Measurements from ENCODE around the gene GBP7. TPM values are rescaled to one million over a fixed set of nuclear protein-coding genes. Genes with fewer than 3 reads are reported as not detected.
"Not testable (repeated sequence)": the region's sequence is repeated elsewhere in the genome, so short reads cannot be mapped to it uniquely, and the experiment has no call there.

GBP7 gene
- total RNA-seq, 1 donor from 2014 or later = 0.08 TPM

DNA sequence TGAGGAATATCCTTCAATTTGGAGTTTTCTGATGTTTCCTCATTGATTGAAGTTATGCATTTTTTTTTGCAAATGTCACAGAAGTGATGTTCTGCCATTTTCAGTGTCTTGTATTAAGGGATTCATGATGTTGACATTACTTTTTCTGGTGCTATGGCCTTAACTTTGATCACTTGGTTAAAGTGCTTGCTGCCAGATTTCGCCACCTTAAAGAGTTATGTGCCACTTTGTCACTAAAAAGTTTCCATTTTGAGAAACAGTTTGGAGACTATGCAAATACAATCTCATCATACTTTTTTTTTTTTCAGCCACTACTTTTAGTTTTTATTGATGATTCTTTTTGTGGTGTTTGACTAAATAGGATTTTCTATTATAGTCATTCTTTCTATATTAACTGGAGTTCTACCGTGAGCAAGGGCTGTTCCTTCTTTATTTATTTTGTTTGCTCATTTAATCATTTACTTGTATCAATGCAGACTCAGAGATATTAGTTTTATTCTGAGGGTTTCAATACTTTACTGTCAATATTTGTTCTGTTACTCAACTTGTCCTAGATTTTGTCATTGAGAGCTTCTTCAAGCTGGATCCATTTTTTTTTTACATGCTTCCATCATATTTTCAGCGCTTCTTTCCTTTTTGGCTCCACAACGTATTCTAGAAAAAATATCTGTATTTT, 3.2 kb downstream of the GBP7 start:
- no peak for DNase-seq (ENCODE audit: low spot score)
- intact Hi-C loops (cut with DNase I) = no loop called here

DNA sequence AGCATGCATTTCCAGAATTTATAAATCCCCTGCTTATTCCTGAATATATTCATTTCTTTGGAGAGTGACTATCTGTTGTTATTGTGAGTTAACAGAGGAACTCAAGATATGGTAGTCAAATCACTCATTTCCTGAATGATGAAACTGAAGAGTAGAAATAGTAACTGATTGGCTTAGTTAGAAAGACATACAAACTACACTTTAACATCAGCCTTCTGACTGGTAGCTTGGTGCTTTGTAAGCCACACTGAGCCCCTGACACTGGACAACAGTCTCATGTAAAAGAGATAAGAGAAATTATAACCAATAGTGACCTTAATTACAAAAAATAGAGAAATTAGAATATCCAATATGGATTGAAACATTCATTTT, 4.8 kb downstream of the GBP7 start:
- no peak for DNase-seq (ENCODE audit: low spot score)
- intact Hi-C loops (cut with DNase I) = no loop called here

- intact Hi-C loops (cut with DNase I) = no loop called here
- no peak for DNase-seq (ENCODE audit: low spot score)
Observed at GRCh38 chr1:89170170-89171066, 5.4 kb downstream of the GBP7 start.

GRCh38 chr1:89169166-89169565, 6.6 kb downstream of the GBP7 start:
- intact Hi-C loops (cut with DNase I) = no loop called here
- DNase-seq (ENCODE audit: low spot score) = no peak

DNA sequence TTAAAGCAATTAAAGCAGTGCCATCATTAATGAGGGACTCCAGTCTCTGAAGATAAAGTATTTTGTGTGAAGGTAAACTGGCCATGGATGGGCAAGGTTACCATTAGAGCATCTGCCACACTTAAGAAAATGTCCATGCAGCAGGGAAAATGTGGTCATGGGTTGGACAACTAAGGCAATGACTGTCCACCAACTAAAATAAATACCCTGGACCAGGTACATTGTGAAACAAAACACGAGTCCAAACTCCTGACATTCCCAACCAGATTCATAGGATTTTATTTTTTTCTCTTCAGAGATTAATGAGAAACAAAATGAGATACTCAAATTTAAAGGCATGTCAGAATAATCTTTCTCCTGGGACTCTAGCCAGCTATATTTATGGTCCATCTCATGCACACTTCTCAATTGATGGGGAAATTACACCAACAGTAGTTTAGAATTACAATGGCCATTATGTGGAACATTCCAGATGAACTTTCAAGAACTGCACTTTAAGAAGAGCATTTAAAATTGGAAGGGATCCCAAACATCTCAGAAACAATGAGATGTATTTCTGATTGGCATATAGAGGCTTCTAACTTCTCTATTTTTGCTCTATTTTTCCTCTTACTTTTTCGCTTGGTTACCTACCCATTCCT, 8.1 kb downstream of the GBP7 start:
- no peak for DNase-seq (ENCODE audit: low spot score)
- intact Hi-C loops (cut with DNase I) = no loop called here

DNA sequence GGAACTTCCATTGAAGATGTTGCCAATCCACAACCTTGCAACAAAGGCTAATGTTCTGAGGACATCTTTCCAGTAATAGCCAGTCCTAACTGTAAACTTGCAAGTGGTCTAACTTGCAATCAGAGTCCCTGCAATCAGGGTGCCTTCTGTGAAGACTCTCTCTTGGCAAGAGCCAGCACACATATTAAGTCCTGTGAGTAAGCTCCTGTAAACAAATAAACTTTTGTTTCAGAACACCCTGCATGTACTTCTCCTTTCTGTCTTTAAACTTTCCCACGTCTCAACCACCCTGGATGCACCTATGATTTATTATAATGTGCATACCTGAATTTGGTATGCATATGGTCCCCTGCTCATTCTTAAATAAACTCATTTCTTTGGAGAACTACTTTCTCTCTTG, 9.1 kb downstream of the GBP7 start:
- DNase-seq (ENCODE audit: low spot score) = no peak
- intact Hi-C loops (cut with DNase I) = no loop called here

DNA sequence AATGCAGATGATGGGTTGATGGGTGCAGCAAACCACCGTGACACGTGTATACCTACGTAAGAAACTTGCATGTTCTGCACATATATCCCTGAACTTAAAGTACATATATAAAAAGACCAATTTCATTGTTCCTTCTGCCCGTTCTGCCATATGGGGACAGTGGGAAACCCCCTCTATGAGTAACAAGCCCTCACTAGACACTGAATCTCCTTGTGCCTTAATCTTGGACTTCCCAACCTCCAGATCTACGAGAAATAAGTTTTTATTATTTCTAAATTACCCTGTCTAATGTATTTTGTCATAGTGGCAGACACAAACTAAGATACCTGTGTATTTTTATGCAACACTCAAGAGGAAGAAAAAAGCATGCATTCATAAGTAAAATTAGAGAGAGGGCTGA, 10.0 kb downstream of the GBP7 start:
- DNase-seq (ENCODE audit: low spot score) = no peak
- intact Hi-C loops (cut with DNase I) = no loop called here

GRCh38 chr1:89151047-89151446, 24.8 kb downstream of the GBP7 start:
- intact Hi-C loops (cut with DNase I) = no loop called here
- DNase-seq (ENCODE audit: low spot score) = no peak

- DNase-seq (ENCODE audit: low spot score) = no peak
Observed at GRCh38 chr1:89149976-89150375, 25.8 kb downstream of the GBP7 start.

GRCh38 chr1:89149229-89149628, 26.6 kb downstream of the GBP7 start:
- intact Hi-C loops (cut with DNase I) = no loop called here
- DNase-seq (ENCODE audit: low spot score) = no peak

More at GRCh38 chr1:89149976-89150375, 25.8 kb downstream of the GBP7 start:
- intact Hi-C loops (cut with DNase I) = no loop called here

- DNase-seq (ENCODE audit: low spot score) = no peak
- intact Hi-C loops (cut with DNase I) = no loop called here
Observed at GRCh38 chr1:89147678-89148658, 27.8 kb downstream of the GBP7 start.

DNA sequence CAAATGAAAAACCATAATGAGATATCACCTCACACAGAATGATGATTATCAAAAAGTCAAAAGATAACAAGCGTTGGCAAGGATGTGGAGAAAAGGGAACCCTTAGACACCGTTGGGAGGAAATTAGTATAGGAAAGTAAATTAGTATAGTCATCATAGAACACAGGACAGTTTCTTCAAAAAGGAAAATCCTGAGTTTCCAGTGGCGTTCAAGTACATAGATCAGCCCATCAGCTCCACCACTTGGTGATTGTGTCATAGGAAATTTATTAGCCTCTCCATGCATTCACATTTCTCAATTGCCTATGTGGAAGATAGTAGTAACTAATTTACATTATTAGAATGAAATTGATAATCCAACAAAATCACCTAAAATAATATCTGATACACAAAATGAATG, 29.1 kb downstream of the GBP7 start:
- DNase-seq (ENCODE audit: low spot score) = no peak
- intact Hi-C loops (cut with DNase I) = no loop called here

- intact Hi-C loops (cut with DNase I) = no loop called here
Observed at GRCh38 chr1:89143484-89143883, 32.3 kb downstream of the GBP7 start.

GRCh38 chr1:89142160-89142559, 33.6 kb downstream of the GBP7 start:
- DNase-seq (ENCODE audit: low spot score) = no peak
- intact Hi-C loops (cut with DNase I) = no loop called here

More at GRCh38 chr1:89143484-89143883, 32.3 kb downstream of the GBP7 start:
- no peak for DNase-seq (ENCODE audit: low spot score)

DNA sequence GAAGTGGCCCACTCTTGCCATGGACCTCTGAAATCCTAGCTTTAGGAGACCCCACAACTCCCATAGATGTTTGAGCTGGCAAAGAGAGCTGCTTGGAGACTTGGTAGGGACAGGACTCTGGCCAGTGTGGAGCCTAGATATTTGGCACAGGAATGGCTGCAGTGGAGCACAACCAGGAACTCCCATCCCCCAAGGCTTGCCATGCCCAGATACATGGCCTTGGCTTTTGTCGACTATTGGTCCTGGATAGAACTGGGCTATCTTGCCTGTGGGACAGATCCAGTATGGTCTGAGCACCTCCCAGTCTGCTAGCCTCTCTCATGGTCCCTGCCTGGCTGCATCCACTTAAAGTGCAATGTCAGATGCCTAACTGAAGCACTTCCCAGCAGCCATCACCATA, 42.1 kb downstream of the GBP7 start:
- intact Hi-C loops (cut with DNase I) = no loop called here
- no peak for DNase-seq (ENCODE audit: low spot score)

GRCh38 chr1:89130716-89131115, 45.1 kb downstream of the GBP7 start:
- intact Hi-C loops (cut with DNase I) = loop anchor here (2.0 kb wide), 1 partner anchor 68 kb away; the partner anchor contains the start of gene GBP4

DNA sequence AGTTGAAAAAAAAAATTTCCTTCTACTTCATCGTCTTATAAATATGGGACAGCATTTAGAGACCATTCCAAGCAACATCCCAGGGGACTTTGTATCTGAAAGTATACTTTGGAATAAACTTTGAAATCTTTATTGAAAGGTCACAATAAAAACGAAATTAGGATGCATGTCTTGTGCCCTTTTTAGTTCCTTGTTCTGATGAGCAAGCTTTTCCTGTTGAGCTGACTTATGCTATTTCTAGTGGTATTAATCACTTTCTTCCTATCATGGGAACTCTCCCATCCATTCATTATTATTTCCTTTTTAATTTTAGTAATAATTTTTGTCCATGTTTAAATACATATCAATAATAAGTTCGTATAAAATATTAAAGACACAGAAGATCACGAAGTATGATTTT, 45.9 kb downstream of the GBP7 start:
- intact Hi-C loops (cut with DNase I) = loop anchor here (2.0 kb wide), 1 partner anchor 69 kb away; the partner anchor contains the start of gene GBP4

More at GRCh38 chr1:89130716-89131115, 45.1 kb downstream of the GBP7 start:
- DNase-seq (ENCODE audit: low spot score) = no peak

DNA sequence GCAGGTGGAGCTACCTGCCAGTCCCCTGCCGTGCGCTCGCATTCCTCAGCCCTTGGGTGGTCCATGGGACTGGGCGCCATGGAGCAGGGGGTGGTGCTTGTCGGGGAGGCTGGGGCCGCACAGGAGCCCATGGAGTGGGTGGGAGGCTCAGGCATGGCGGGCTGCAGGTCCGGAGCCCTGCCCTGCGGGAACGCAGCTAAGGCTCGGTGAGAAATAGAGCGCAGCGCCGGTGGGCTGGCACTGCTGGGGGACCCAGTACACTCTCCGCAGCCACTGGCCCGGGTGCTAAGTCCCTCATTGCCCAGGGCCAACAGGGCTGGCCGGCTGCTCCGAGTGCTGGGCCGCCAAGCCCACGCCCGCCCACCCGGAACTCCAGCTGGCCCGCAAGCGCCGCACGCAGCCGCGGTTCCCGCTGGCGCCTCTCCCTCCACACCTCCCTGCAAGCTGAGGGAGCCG, 47.8 kb downstream of the GBP7 start:
- DNase-seq (ENCODE audit: low spot score); intact Hi-C loops (cut with DNase I): not testable (repeated sequence)

More for the DNA sequence above, 45.9 kb downstream of the GBP7 start:
- no peak for DNase-seq (ENCODE audit: low spot score)
